Mucosa of descending colon (tissue), 3 donors: Measurements from ENCODE around the gene UBQLN4. TPM values are rescaled to one million over a fixed set of nuclear protein-coding genes. Genes with fewer than 3 reads are reported as not detected.

ENCODE experiments used
- ATAC-seq: fragments of 200-7000 bp; cut with Tn5 transposase; one replicate; pipeline ENCODE4 v1.9.1; 2020; ENCODE audit warnings: mild to moderate bottlenecking, moderate library complexity
- DNase-seq, 3 donors: peaks; one replicate each; pipeline ENCODE4 v3.0.0-alpha.2; 2020
- H3K36me3 ChIP-seq: fragments of 200-600 bp; one replicate; pipeline ENCODE4 v1.8.0; 2021; ENCODE audit warnings: low read depth, mild to moderate bottlenecking
- H3K4me1 ChIP-seq: fragments of 200-600 bp; one replicate; pipeline ENCODE4 v1.8.0; 2021; ENCODE audit warnings: low read depth, mild to moderate bottlenecking
- H3K4me3 ChIP-seq: fragments of 200-600 bp; one replicate; pipeline ENCODE4 v1.8.0; 2021; ENCODE audit warnings: mild to moderate bottlenecking
- H3K9me3 ChIP-seq: fragments of 200-600 bp; one replicate; pipeline ENCODE4 v1.8.0; 2021; ENCODE audit warnings: mild to moderate bottlenecking
- intact Hi-C, 2 donors: fragments of 100-400 bp; cut with DNase I in 1 of 2; cut with micrococcal nuclease in 1 of 2; formaldehyde crosslinking; loops; one replicate each; pipeline versions ENCODE4 v1.11.0 to v1.11.1; 2022; cut with DNase I, micrococcal nuclease
- total RNA-seq, 3 donors: library from RNA; stranded (reverse); fragmentation: NEBNext Ultra II Directional in 2 of 3; extraction: Animal tissue kit (Norgen Biotek cat#: 25700) in 2 of 3; gene quantifications; one replicate each; pipeline versions ENCODE4 v1.2.1 to v1.2.4, GENCODE V29; 2021 to 2023
- TF ChIP-seq, protein P1 (sequence below): fragments of 200-600 bp; IDR thresholded peaks from one replicate; pipeline ENCODE4 v1.8.0; 2022; ENCODE audit warnings: antibody characterized with exemption, mild to moderate bottlenecking
- donor health status: DM: no; HTN: no; CAD: no; lungs with moderate emphysema.
- donor health status: DM: no; HTN: no; CAD: no.
- donor health status: DM: no; HTN: yes; CAD: no.

UBQLN4 gene
- total RNA-seq, 3 donors from 2014 or later = 23.7 to 36.9 (median 23.9) TPM

DNA sequence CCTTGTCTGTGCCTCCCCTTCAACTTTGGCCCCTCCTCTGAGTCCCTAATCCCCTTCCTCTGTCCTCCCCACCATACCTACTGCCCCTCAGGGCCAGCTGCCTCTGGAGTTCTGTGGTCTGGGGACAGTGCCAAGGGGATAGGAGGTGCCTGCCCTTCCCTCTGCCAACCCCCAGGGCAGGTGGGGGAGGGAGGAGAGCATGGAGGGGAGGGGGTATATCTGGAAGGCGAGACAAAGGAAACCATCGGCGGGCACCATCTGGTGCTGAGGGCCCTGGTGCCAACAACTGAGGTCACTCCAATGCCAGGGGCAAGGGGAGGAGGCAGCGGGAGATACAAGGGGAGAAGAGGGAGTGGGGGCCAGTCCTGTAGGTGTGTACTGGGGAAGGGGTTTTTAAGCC lies 16.9 kb upstream of the UBQLN4 start:
- Histone ChIP-seq H3K4me3 (no peak overlapping the region), H3K4me1 (no peaks in the 10 kb centered on the region), H3K36me3 (no peaks in the 10 kb centered on the region), H3K9me3 (no peaks in the 10 kb centered on the region)
- DNase-seq (no peak), ATAC-seq (no peak)
- TF ChIP-seq, protein P1, sequence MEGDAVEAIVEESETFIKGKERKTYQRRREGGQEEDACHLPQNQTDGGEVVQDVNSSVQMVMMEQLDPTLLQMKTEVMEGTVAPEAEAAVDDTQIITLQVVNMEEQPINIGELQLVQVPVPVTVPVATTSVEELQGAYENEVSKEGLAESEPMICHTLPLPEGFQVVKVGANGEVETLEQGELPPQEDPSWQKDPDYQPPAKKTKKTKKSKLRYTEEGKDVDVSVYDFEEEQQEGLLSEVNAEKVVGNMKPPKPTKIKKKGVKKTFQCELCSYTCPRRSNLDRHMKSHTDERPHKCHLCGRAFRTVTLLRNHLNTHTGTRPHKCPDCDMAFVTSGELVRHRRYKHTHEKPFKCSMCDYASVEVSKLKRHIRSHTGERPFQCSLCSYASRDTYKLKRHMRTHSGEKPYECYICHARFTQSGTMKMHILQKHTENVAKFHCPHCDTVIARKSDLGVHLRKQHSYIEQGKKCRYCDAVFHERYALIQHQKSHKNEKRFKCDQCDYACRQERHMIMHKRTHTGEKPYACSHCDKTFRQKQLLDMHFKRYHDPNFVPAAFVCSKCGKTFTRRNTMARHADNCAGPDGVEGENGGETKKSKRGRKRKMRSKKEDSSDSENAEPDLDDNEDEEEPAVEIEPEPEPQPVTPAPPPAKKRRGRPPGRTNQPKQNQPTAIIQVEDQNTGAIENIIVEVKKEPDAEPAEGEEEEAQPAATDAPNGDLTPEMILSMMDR = no peak
- intact Hi-C loops = no loop called here

DNA sequence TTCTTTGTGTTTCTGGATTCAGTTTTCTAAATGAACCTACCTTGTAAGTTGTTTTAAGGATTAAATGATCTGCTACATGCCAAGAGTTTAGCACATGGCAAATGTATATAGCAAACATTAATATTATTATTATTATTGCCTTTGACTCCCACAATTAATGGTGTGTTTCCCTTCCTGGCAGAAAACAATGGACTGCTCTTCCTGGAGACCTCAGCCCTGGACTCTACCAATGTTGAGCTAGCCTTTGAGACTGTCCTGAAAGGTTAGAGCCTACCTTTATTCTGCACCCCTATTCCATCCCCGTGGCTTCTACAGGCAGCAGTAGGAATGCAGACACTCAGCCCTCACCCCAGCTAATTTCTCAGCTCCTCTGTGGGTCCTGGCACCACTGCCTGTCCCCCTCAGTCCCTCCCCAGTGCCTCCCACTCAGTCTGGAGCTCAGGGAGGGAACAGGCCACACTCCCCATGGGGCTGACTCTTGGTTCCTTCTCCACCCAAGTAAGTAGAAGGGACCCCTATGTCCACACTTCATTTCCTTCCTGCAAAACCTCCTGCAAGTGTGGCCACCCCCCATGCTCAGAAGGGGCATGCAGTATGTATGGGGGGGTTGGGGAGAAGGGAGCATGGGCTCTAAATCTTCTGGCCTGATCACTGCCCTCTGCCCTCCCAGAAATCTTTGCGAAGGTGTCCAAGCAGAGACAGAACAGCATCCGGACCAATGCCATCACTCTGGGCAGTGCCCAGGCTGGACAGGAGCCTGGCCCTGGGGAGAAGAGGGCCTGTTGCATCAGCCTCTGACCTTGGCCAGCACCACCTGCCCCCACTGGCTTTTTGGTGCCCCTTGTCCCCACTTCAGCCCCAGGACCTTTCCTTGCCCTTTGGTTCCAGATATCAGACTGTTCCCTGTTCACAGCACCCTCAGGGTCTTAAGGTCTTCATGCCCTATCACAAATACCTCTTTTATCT lies 16.2 kb upstream of the UBQLN4 start:
- intact Hi-C loops = no loop called here
- no peaks in the 10 kb centered on the region for H3K36me3 ChIP-seq
- DNase-seq (no peak), ATAC-seq (no peak)
- no peaks in the 10 kb centered on the region for H3K4me1 ChIP-seq
- H3K9me3 ChIP-seq = no peaks in the 10 kb centered on the region
- TF ChIP-seq, protein P1 = no peak
- H3K4me3 ChIP-seq = no peak overlapping the region

DNA sequence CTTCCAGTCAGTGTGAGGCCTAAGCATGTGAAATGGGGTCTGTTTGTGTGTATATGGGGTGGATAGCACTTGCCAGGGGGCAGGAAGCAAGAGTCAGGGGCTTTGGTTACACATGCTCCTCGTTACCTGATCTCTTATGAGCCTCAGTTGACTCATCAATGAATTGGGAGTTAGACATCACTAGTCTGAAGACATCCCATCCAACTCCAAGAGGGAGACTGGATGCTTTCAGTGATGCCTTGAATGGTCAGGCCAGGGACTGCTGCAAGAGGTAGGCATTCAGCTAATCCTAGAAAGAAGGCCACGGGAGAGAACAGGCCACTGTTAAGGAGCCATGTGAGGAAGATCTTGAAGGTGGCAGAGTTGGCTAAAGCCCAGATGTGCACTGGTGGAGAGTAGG lies 13.7 kb upstream of the UBQLN4 start:
- Histone ChIP-seq H3K36me3 (no peaks in the 10 kb centered on the region), H3K9me3 (no peaks in the 10 kb centered on the region), H3K4me1 (no peaks in the 10 kb centered on the region), H3K4me3 (no peak overlapping the region)
- DNase-seq = no peak
- intact Hi-C loops = no loop called here
- TF ChIP-seq, protein P1 = no peak
- ATAC-seq = no peak

DNA sequence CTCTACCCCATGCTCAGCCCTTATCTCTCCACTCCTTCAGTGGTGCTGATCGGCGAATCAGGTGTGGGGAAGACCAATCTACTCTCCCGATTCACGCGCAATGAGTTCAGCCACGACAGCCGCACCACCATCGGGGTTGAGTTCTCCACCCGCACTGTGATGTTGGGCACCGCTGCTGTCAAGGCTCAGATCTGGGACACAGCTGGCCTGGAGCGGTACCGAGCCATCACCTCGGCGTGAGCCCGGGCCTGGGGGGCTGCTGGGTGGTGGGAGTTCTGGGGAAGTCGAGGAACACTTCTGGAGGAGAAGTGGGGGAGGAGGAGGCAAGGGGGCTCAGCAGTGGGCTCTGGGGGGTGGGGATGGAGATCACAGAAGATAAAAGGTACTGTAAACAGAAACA lies 12.3 kb upstream of the UBQLN4 start:
- Histone ChIP-seq H3K36me3 (no peaks in the 10 kb centered on the region), H3K4me1 (no peaks in the 10 kb centered on the region), H3K4me3 (no peak overlapping the region), H3K9me3 (no peaks in the 10 kb centered on the region)
- ATAC-seq (no peak), DNase-seq (no peak)
- intact Hi-C loops = no loop called here
- TF ChIP-seq, protein P1 = no peak

DNA sequence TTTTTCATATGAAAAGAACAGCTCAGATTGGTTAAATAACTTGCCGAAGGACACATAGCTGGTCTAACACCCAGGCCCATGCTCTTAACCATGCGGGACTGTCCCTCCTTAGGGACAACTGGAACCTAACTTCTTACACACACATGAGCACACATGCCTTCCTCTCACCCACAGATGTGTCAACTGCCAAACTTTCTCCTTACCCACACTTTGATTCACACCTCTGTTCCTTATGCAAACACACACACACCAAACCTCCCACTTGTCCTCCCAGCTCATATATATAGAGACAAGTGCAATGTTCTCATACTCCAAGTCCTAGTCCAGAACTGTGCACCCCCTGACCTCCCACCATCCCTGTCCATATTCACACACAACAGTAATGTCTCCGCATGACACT lies 11.6 kb upstream of the UBQLN4 start:
- Histone ChIP-seq H3K9me3 (no peaks in the 10 kb centered on the region), H3K4me3 (no peak overlapping the region), H3K36me3 (no peaks in the 10 kb centered on the region), H3K4me1 (peaks cover 1% of the 10 kb centered on the region)
- ATAC-seq (no peak), DNase-seq (no peak)
- TF ChIP-seq, protein P1 = no peak
- intact Hi-C loops = no loop called here
